Endodermal cell (in vitro differentiated cells): ENCODE results near the gene ECM1. TPM values are rescaled to one million over a fixed set of nuclear protein-coding genes. Genes with fewer than 3 reads are reported as not detected.

Source experiments
- DNase-seq: peaks from one replicate; pipeline ENCODE4 v3.0.0-alpha.2; 2017
- H3K27ac ChIP-seq: 2 replicates; pipeline ENCODE4 v1.5.1; 2013; ENCODE audit warnings: mild to moderate bottlenecking, low read depth, low read length, moderate library complexity
- H3K27me3 ChIP-seq: 2 replicates; pipeline ENCODE4 v1.6.1; 2013; ENCODE audit warnings: mild to moderate bottlenecking, low read length, moderate library complexity; ENCODE audit not compliant: insufficient read depth, control insufficient read depth, poor library complexity, severe bottlenecking
- H3K36me3 ChIP-seq: 2 replicates; pipeline ENCODE4 v1.7.0; 2013; ENCODE audit warnings: mild to moderate bottlenecking, low read length, moderate library complexity; ENCODE audit not compliant: control insufficient read depth, insufficient read depth
- H3K4me1 ChIP-seq: one replicate; pipeline ENCODE4 v1.7.0; 2013; ENCODE audit warnings: low read length; ENCODE audit not compliant: control insufficient read depth, insufficient read depth
- H3K4me3 ChIP-seq: 2 replicates; pipeline ENCODE4 v1.5.1; 2013; ENCODE audit warnings: mild to moderate bottlenecking, low read length, moderate library complexity
- H3K9ac ChIP-seq: 2 replicates; pipeline ENCODE4 v1.6.1; 2013; ENCODE audit warnings: mild to moderate bottlenecking, low read length, moderate library complexity; ENCODE audit not compliant: poor library complexity, severe bottlenecking; ENCODE audit errors: extremely low read depth
- H3K9me3 ChIP-seq: 2 replicates; pipeline ENCODE4 v1.6.1; 2013; ENCODE audit warnings: mild to moderate bottlenecking, low read length, moderate library complexity; ENCODE audit not compliant: control insufficient read depth
- H3K27ac Mint-ChIP-seq: 2 replicates; pipeline ENCODE4 v1.8.0; 2020; ENCODE audit warnings: mixed read lengths
- H3K27me3 Mint-ChIP-seq: 2 replicates; pipeline ENCODE4 v1.8.0; 2021; ENCODE audit warnings: mild to moderate bottlenecking, mixed read lengths; ENCODE audit not compliant: insufficient read depth
- H3K36me3 Mint-ChIP-seq: 2 replicates; pipeline ENCODE4 v1.8.0; 2020; ENCODE audit warnings: low read depth, mixed read lengths
- H3K4me1 Mint-ChIP-seq: 2 replicates; pipeline ENCODE4 v1.8.0; 2020; ENCODE audit warnings: mixed read lengths
- H3K4me3 Mint-ChIP-seq: 2 replicates; pipeline ENCODE4 v1.8.0; 2020; ENCODE audit warnings: mild to moderate bottlenecking, moderate library complexity, mixed read lengths
- H3K9me3 Mint-ChIP-seq: 2 replicates; pipeline ENCODE4 v1.8.0; 2020; ENCODE audit warnings: mild to moderate bottlenecking, mixed read lengths
- CTCF ChIP-seq: fragments of 200-600 bp; sonication (generic); conservative IDR thresholded peaks from 2 replicates; pipeline ENCODE4 v1.5.0; 2021; ENCODE audit warnings: antibody characterized with exemption, mild to moderate bottlenecking
- WGBS, 2 experiments: methylation state at CpG; one replicate each; pipeline versions ENCODE4 v1.1.5 to v1.1.7; 2013; ENCODE audit warnings: missing lambda C conversion rate in 2 of 2, mixed read lengths in 1 of 2; ENCODE audit not compliant: insufficient coverage in 1 of 2, insufficient read length in 1 of 2; 5-methylcytosine and 5-hydroxymethylcytosine counted together
- total RNA-seq, 2 donors: library from RNA; stranded (reverse); fragmentation: NEBNext Ultra II Directional in 1 of 2; extraction: Animal tissue kit (Norgen Biotek cat#: 25700) in 1 of 2; gene quantifications; 2 replicates in 1 of 2; 3 replicates in 1 of 2; pipeline ENCODE4 v1.2.1, GENCODE V29; 2021

ECM1 gene
- total RNA-seq, 2 donors from 2014 or later, result 4.8 to 5.6 TPM

DNA sequence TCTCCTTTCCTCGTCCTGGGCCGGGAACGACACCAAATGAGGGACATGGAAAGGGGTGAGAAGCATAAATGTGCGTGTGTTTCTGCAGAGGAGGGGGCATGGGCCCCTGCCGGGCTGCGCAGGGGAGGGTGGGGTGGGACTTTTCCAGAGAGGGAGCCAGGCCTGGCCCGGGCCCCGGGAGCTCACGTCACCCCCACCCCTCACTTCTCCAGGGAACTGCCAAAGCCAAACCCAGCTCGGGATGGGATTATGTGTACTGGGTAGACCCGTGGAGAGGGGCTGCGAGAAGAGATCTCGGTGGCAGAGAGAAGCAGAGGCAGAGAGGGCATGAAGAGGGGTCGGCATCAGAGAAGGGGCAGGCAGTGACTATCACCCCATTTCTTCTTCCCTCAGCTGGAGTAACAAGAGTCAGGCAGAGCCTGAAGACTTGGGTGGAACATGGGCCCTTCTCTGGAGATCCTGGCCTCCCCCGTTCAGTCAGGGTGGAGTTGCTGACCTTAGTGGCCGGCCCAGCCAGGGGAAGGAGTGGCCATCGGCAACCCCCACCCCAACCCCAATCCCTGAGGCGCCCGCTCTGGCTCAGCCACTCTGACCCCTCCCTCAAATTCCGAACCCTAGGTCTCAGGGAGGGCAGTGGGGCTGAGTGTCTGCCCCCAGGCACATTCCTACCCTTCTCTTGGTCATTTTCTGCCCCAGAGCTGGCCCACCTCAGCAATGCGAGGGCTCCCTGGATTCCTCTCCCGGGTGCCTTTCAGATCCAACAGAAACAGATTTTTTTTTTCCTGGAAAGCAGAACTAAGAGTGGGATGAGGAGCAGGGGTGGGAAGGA, 42.5 kb downstream of the ECM1 start:
- Mint-ChIP-seq H3K4me3 (no peak overlapping the region), H3K27ac (no peak overlapping the region), H3K36me3 (no peaks in the 10 kb centered on the region), H3K4me1 (peaks cover 6% of the 10 kb centered on the region), H3K27me3 (peaks cover 27% of the 10 kb centered on the region), H3K9me3 (no peaks in the 10 kb centered on the region)
- 87 to 91% methylated on average over 9 to 22 of the region's 22 CpGs for WGBS, 2 experiments
- Histone ChIP-seq H3K27ac (no peak overlapping the region), H3K9me3 (no peaks in the 10 kb centered on the region), H3K4me3 (no peak overlapping the region), H3K27me3 (no peaks in the 10 kb centered on the region), H3K36me3 (peaks cover 2% of the 10 kb centered on the region), H3K4me1 (peaks cover 3% of the 10 kb centered on the region), H3K9ac (no peak overlapping the region)
- peak; percentile 58 for DNase-seq
- TF ChIP-seq CTCF, result no peak

GRCh38 chr1:150551051-150551783, 43.3 kb downstream of the ECM1 start:
- Histone ChIP-seq H3K4me3 (no peak overlapping the region), H3K9ac (no peak overlapping the region), H3K27me3 (no peaks in the 10 kb centered on the region), H3K9me3 (no peaks in the 10 kb centered on the region), H3K4me1 (peaks cover 3% of the 10 kb centered on the region), H3K27ac (no peak overlapping the region), H3K36me3 (peaks cover 7% of the 10 kb centered on the region)
- WGBS, 2 experiments, result 94 to 95% methylated on average over 6 to 11 of the region's 11 CpGs
- TF ChIP-seq CTCF, result no peak
- Mint-ChIP-seq H3K9me3 (no peaks in the 10 kb centered on the region), H3K36me3 (peaks cover 2% of the 10 kb centered on the region), H3K27ac (peak overlapping the region; percentile 13), H3K4me1 (peaks cover 5% of the 10 kb centered on the region), H3K4me3 (no peak overlapping the region), H3K27me3 (peaks cover 27% of the 10 kb centered on the region)
- DNase-seq, result peak; percentile 51

DNA sequence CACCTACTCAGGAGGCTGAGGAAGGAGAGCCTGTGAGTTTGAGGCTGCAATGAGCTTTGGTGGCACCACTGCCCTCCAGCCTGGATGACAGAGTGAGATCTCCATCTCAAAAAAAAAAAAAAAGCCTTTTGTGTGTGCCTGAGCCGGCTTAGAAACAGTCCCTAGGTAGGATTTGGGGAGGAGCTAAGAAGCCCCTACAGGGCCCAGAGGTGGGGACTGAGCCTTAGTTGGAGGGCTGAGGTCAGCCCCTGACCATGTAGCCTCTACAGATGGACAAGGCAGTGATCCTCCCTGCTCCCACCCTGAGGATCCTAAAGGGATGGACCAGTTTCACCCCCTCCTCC, 43.8 kb downstream of the ECM1 start:
- Histone ChIP-seq H3K36me3 (peaks cover 7% of the 10 kb centered on the region), H3K4me1 (peaks cover 3% of the 10 kb centered on the region), H3K4me3 (no peak overlapping the region), H3K27me3 (no peaks in the 10 kb centered on the region), H3K9me3 (no peaks in the 10 kb centered on the region), H3K9ac (no peak overlapping the region), H3K27ac (no peak overlapping the region)
- Mint-ChIP-seq H3K4me1 (peaks cover 10% of the 10 kb centered on the region), H3K4me3 (no peak overlapping the region), H3K27ac (no peak overlapping the region), H3K36me3 (peaks cover 2% of the 10 kb centered on the region), H3K27me3 (peaks cover 25% of the 10 kb centered on the region), H3K9me3 (no peaks in the 10 kb centered on the region)
- TF ChIP-seq CTCF, result no peak
- WGBS, 2 experiments, result 36 to 40% methylated on average over 1 of the region's 1 CpG
- no peak for DNase-seq
